ENCODE measurements around the gene P2RX7. TPM values are rescaled to one million over a fixed set of nuclear protein-coding genes. Genes with fewer than 3 reads are reported as not detected.
A peak's percentile ranks its signal among the peaks of the same experiment; 100 is the strongest.
"Not testable (repeated sequence)": the region's sequence is repeated elsewhere in the genome, so short reads cannot be mapped to it uniquely, and the experiment has no call there.

Gene P2RX7
- total RNA-seq, 1 donor from 2014 or later = 0.12 TPM

DNA sequence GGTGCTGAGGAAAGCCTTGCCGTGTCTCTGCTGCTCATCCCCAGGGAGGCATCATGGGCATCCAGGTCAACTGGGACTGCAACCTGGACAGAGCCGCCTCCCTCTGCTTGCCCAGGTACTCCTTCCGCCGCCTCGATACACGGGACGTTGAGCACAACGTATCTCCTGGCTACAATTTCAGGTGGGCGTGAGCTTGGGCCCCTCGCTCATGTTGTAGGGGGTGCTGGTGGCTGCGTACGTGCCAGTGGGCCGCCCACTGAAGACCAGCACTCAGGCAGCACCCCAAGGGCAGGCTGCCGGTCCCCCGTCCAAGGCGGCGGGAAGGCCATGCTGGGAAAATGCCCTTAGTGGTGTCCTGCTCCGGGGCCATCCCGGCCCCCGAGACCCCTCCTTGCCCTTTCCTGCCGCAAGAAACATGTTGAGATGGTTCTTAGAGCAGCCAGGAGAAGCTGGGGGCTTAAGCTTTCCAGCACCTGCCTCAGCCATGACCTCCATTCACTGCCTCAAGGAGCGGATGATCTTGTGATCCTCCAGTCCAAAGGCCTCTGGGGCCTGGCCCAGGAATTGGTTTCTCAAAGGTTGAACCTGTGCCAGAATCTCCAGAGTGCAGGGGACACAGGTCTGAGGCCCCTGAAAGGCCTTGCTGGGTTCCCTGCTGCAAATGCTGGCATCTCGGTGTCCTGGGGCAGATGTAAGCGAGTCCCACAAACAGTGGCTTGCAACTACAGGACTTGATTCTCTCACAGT lies 96.4 kb downstream of the P2RX7 start:
- no peak for DNase-seq (ENCODE audit: low read depth, low spot score)
- no peak overlapping the region for H3K4me3 Mint-ChIP-seq

GRCh38 chr12:121229826-121230537 lies 97.3 kb downstream of the P2RX7 start:
- H3K27ac Mint-ChIP-seq (ENCODE audit: unreplicated experiment) = not testable (repeated sequence)

More for the DNA sequence above, 96.4 kb downstream of the P2RX7 start:
- H3K27ac Mint-ChIP-seq (ENCODE audit: unreplicated experiment) = no peak overlapping the region
- peaks cover 4% of the 10 kb centered on the region for H3K4me1 Mint-ChIP-seq
- H3K36me3 Mint-ChIP-seq (ENCODE audit: low read depth) = no peaks in the 10 kb centered on the region
- H3K27me3 Mint-ChIP-seq (ENCODE audit: low read depth) = no peaks in the 10 kb centered on the region
- TF ChIP-seq, protein P1, sequence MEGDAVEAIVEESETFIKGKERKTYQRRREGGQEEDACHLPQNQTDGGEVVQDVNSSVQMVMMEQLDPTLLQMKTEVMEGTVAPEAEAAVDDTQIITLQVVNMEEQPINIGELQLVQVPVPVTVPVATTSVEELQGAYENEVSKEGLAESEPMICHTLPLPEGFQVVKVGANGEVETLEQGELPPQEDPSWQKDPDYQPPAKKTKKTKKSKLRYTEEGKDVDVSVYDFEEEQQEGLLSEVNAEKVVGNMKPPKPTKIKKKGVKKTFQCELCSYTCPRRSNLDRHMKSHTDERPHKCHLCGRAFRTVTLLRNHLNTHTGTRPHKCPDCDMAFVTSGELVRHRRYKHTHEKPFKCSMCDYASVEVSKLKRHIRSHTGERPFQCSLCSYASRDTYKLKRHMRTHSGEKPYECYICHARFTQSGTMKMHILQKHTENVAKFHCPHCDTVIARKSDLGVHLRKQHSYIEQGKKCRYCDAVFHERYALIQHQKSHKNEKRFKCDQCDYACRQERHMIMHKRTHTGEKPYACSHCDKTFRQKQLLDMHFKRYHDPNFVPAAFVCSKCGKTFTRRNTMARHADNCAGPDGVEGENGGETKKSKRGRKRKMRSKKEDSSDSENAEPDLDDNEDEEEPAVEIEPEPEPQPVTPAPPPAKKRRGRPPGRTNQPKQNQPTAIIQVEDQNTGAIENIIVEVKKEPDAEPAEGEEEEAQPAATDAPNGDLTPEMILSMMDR (conservative IDR thresholded peaks at IDR 0.05) = no peak
- no peaks in the 10 kb centered on the region for H3K9me3 Mint-ChIP-seq

DNA sequence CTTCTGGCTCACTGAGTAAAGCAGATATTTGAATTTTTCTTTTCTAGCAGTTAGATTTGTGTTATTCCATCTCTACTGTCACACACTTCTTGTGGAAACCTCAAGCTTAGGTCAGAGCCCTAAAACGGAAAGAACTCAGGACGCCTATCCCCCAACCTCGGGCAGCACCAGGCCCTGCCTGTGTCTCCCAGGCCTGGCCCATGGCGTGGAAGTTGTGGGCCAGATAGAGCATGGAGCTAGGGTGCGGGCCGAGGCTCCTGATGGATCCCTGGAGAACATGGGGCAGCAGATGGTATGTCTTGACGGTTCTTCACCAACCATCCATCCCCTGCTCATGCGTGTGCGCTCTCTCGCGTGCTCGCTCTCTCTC lies 97.8 kb downstream of the P2RX7 start:
- H3K27me3 Mint-ChIP-seq (ENCODE audit: low read depth) = no peaks in the 10 kb centered on the region
- H3K4me1 Mint-ChIP-seq = peaks cover 4% of the 10 kb centered on the region
- TF ChIP-seq, protein P1 (conservative IDR thresholded peaks at IDR 0.05) = peak; percentile 15
- no peak overlapping the region for H3K27ac Mint-ChIP-seq (ENCODE audit: unreplicated experiment)
- H3K4me3 Mint-ChIP-seq = no peak overlapping the region
- DNase-seq (ENCODE audit: low read depth, low spot score) = no peak
- H3K36me3 Mint-ChIP-seq (ENCODE audit: low read depth) = no peaks in the 10 kb centered on the region
- H3K9me3 Mint-ChIP-seq = no peaks in the 10 kb centered on the region

More at GRCh38 chr12:121229826-121230537, 97.3 kb downstream of the P2RX7 start:
- not testable (repeated sequence) for H3K4me3 Mint-ChIP-seq; H3K9me3 Mint-ChIP-seq; H3K36me3 Mint-ChIP-seq (ENCODE audit: low read depth); H3K27me3 Mint-ChIP-seq (ENCODE audit: low read depth); H3K4me1 Mint-ChIP-seq
- TF ChIP-seq, protein P1 (conservative IDR thresholded peaks at IDR 0.05) = peak; percentile 88
- peak; percentile 80 for DNase-seq (ENCODE audit: low read depth, low spot score)

GRCh38 chr12:121232163-121232562 lies 99.5 kb downstream of the P2RX7 start:
- Mint-ChIP-seq H3K27ac (ENCODE audit: unreplicated experiment) (no peak overlapping the region), H3K4me1 (peaks cover 4% of the 10 kb centered on the region), H3K4me3 (no peak overlapping the region), H3K9me3 (no peaks in the 10 kb centered on the region), H3K27me3 (ENCODE audit: low read depth) (no peaks in the 10 kb centered on the region), H3K36me3 (ENCODE audit: low read depth) (no peaks in the 10 kb centered on the region)
- DNase-seq (ENCODE audit: low read depth, low spot score) = no peak
- TF ChIP-seq, protein P1 (conservative IDR thresholded peaks at IDR 0.05) = no peak

- no peaks in the 10 kb centered on the region for H3K9me3 Mint-ChIP-seq
- DNase-seq (ENCODE audit: low read depth, low spot score) = no peak
- TF ChIP-seq, protein P1 (conservative IDR thresholded peaks at IDR 0.05) = peak; percentile 17
- H3K27ac Mint-ChIP-seq (ENCODE audit: unreplicated experiment) = peak overlapping the region; percentile 43
- H3K36me3 Mint-ChIP-seq (ENCODE audit: low read depth) = no peaks in the 10 kb centered on the region
- H3K4me3 Mint-ChIP-seq = no peak overlapping the region
- H3K27me3 Mint-ChIP-seq (ENCODE audit: low read depth) = no peaks in the 10 kb centered on the region
- peaks cover 4% of the 10 kb centered on the region for H3K4me1 Mint-ChIP-seq
Measured at GRCh38 chr12:121232977-121233627, 100.4 kb downstream of the P2RX7 start.

Measured in neural crest cell (in vitro differentiated cells).